DOHH2 (cell line): ENCODE data around the gene GGT1.
"Not testable (repeated sequence)": the region's sequence is repeated elsewhere in the genome, so short reads cannot be mapped to it uniquely, and the experiment has no call there.

Experiments used
- CTCF ChIP-seq: fragments of 200-600 bp; sonication (generic); IDR thresholded peaks from one replicate; pipeline ENCODE4 v1.5.1; 2014; ENCODE audit warnings: antibody characterized with exemption, mild to moderate bottlenecking, low read depth, low read length; ENCODE audit not compliant: poor library complexity, severe bottlenecking
- EZH2phosphoT487 ChIP-seq: fragments of 200-600 bp; sonication (generic); IDR thresholded peaks from 2 replicates; pipeline ENCODE4 v1.6.1; 2017; ENCODE audit warnings: borderline replicate concordance, mild to moderate bottlenecking, antibody characterized with exemption, low read length, moderate library complexity, mixed read lengths

DNA sequence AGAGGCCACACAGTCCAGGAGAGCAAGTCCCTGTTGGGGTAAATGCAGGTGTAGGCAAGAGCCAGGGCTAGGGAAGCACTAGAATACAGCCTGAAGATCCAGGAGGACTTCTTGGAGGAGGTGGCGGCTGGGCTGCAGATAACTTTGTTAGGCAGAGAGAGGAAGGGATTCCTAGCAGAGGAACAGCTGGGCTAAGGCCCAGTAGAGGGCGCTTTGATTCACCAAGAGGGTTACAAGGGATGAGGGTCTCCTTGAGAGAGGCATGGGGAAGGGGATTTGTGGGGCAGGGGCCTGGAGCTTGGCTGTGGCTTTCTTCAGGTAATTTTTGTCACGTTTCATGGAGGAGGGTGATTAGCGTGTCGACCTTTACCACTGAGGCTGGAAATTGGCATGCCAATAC is 18.3 kb downstream of the GGT1 start:
- TF ChIP-seq CTCF, EZH2phosphoT487: not testable (repeated sequence)
